ENCODE measurements around the gene MMP15. TPM values are rescaled to one million over a fixed set of nuclear protein-coding genes. Genes with fewer than 3 reads are reported as not detected.

Gene MMP15
- total RNA-seq, 1 donor from 2014 or later, result 78.7 TPM

GRCh38 chr16:58042001-58042885, 16.7 kb downstream of the MMP15 start:
- no peak for DNase-seq (ENCODE audit: low read depth)
- H3K36me3 ChIP-seq (ENCODE audit: control insufficient read depth, insufficient read depth, low read length), result no peaks in the 10 kb centered on the region
- TF ChIP-seq CTCF (IDR thresholded peaks at IDR 0.05; ENCODE audit: insufficient read depth, low read length, poor library complexity, severe bottlenecking), result no peak
- no peaks in the 10 kb centered on the region for H3K27me3 ChIP-seq (ENCODE audit: control insufficient read depth, insufficient read depth, low read length)
- no peak overlapping the region for H3K4me3 ChIP-seq (ENCODE audit: low read depth, low read length)

DNA sequence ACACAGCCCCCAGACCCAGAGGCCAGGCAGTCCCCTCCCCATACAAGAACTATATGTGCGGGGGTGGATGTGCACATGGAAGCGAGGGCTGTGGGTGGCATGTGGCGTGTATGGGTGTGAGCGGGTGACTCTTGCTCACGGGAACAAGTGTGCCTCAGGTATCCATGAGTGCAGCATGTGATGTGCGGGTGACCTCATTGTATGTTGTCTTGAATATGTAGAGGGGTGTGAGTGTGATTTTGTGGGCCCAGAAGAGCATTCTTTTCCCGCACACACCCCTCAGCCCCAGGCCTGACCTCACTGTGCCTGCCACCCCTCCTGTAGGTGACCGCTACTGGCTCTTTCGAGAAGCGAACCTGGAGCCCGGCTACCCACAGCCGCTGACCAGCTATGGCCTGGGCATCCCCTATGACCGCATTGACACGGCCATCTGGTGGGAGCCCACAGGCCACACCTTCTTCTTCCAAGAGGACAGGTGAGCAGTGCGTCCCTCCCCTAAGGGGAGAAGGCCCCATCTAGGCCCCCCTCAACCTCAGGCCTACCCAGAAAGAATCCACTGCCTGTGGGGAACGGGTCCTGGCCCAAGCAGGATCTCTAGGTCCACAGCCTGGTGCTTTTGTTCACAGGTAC, 17.4 kb downstream of the MMP15 start:
- DNase-seq (ENCODE audit: low read depth), result no peak
- H3K36me3 ChIP-seq (ENCODE audit: control insufficient read depth, insufficient read depth, low read length), result no peaks in the 10 kb centered on the region
- no peak overlapping the region for H3K4me3 ChIP-seq (ENCODE audit: low read depth, low read length)
- no peak for TF ChIP-seq CTCF (IDR thresholded peaks at IDR 0.05; ENCODE audit: insufficient read depth, low read length, poor library complexity, severe bottlenecking)
- H3K27me3 ChIP-seq (ENCODE audit: control insufficient read depth, insufficient read depth, low read length), result no peaks in the 10 kb centered on the region

DNA sequence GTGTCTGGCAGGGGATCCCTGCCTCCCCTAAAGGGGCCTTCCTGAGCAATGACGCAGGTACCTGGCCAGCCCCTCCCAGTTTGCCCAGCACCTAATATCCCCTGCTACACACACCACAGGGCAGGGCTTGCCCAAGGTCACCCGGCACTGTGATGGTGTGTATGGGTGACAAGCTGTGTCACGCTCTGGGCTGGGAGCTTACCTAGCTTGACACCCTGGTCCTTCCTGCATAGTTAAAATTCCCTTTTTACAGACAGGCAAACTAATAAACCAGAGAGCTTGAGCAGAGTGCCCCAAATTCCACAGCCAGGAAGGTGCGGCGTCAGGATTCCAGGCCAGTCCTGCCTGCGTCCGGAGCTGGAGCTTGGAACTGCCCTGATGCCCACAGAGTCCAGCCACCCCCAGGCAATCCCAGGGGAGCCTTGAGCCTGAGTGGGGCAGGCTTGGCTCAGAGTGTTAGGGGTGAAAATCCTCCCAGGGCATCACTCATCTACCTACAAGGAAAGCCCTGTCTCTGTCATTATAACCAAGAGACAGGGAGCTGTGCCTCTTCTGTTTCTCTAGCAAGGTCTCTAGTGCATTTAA, 18.1 kb downstream of the MMP15 start:
- TF ChIP-seq CTCF (IDR thresholded peaks at IDR 0.05; ENCODE audit: insufficient read depth, low read length, poor library complexity, severe bottlenecking), result no peak
- Histone ChIP-seq H3K27me3 (ENCODE audit: control insufficient read depth, insufficient read depth, low read length) (no peaks in the 10 kb centered on the region), H3K36me3 (ENCODE audit: control insufficient read depth, insufficient read depth, low read length) (no peaks in the 10 kb centered on the region), H3K4me3 (ENCODE audit: low read depth, low read length) (no peak overlapping the region)
- no peak for DNase-seq (ENCODE audit: low read depth)

DNA sequence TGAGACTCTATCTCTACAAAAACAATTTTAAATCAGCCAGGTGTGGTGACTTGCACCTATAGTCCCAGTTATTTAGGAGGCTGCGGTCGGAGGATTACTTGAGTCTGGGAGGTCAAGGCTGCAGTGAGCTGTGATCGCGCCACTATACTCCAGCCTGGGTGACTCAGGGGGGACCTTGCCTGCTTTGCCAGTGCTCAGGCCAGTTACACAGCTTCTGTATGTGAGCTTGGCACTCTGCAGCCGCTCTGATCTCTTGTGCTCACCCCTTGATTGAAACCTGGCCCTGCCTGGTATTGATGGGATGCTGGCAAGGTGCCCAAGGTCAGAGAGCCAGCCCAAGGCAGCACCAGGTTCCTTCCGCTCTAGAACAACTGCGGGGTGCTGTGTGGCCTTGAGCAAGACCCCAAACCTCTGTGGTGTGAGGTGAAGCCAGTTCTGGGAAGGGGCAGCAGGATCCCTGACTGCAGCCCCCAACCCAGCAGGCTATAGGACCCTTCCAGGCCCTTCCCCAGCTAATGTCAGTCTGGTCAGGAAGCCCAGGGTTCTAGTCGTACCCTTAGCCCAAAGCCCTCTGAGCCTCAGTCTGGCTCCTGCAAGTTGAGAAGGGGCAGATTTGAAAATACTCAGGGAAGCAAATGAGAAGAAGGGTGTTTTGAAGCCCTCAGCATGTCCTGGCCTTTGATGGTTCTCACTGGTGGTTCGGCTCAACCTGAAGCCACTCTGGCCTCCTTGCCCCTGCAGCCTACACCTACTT, 18.9 kb downstream of the MMP15 start:
- H3K27me3 ChIP-seq (ENCODE audit: control insufficient read depth, insufficient read depth, low read length), result no peaks in the 10 kb centered on the region
- H3K36me3 ChIP-seq (ENCODE audit: control insufficient read depth, insufficient read depth, low read length), result no peaks in the 10 kb centered on the region
- no peak for TF ChIP-seq CTCF (IDR thresholded peaks at IDR 0.05; ENCODE audit: insufficient read depth, low read length, poor library complexity, severe bottlenecking)
- DNase-seq (ENCODE audit: low read depth), result no peak
- no peak overlapping the region for H3K4me3 ChIP-seq (ENCODE audit: low read depth, low read length)

- H3K27me3 ChIP-seq (ENCODE audit: control insufficient read depth, insufficient read depth, low read length), result no peaks in the 10 kb centered on the region
- H3K4me3 ChIP-seq (ENCODE audit: low read depth, low read length), result no peak overlapping the region
- DNase-seq (ENCODE audit: low read depth), result no peak
- no peaks in the 10 kb centered on the region for H3K36me3 ChIP-seq (ENCODE audit: control insufficient read depth, insufficient read depth, low read length)
- TF ChIP-seq CTCF (IDR thresholded peaks at IDR 0.05; ENCODE audit: insufficient read depth, low read length, poor library complexity, severe bottlenecking), result no peak
These were observed 19.5 kb downstream of the MMP15 start for GRCh38 chr16:58045096-58045495.
